Ovary (tissue), 3 donors: Measurements from ENCODE around the gene NKAIN4.

Experiments
- EP300 ChIP-seq: sonication (generic); formaldehyde crosslinking; IDR thresholded peaks from one replicate; pipeline ENCODE4 v1.6.1; 2017; ENCODE audit warnings: antibody characterized with exemption
- POLR2A ChIP-seq: fragments of 450-650 bp; IDR thresholded peaks from one replicate; pipeline ENCODE4 v1.6.1; 2017; ENCODE audit warnings: antibody characterized with exemption, mild to moderate bottlenecking, moderate library complexity
- TF ChIP-seq, protein P1 (sequence below), 3 donors: fragments of 450-650 bp in 2 of 3; fragments of 200-600 bp in 1 of 3; IDR thresholded peaks; one replicate each; pipeline versions ENCODE4 v1.5.1 to v1.8.0; 2016 to 2022; ENCODE audit warnings: antibody characterized with exemption in 3 of 3, mild to moderate bottlenecking in 1 of 3
- donor health status: DM: no; HTN: no; CAD: no.

- TF ChIP-seq, protein P1, sequence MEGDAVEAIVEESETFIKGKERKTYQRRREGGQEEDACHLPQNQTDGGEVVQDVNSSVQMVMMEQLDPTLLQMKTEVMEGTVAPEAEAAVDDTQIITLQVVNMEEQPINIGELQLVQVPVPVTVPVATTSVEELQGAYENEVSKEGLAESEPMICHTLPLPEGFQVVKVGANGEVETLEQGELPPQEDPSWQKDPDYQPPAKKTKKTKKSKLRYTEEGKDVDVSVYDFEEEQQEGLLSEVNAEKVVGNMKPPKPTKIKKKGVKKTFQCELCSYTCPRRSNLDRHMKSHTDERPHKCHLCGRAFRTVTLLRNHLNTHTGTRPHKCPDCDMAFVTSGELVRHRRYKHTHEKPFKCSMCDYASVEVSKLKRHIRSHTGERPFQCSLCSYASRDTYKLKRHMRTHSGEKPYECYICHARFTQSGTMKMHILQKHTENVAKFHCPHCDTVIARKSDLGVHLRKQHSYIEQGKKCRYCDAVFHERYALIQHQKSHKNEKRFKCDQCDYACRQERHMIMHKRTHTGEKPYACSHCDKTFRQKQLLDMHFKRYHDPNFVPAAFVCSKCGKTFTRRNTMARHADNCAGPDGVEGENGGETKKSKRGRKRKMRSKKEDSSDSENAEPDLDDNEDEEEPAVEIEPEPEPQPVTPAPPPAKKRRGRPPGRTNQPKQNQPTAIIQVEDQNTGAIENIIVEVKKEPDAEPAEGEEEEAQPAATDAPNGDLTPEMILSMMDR (IDR thresholded peaks at IDR 0.05), result no peak
- no peak for TF ChIP-seq POLR2A
- no peak for TF ChIP-seq EP300
Measured at GRCh38 chr20:63281742-63282665, 27.7 kb upstream of the NKAIN4 start.
